GM18858 (cell line): ENCODE measurements around the gene TMLHE.
A peak's percentile ranks its signal among the peaks of the same experiment; 100 is the strongest.
"Not testable (repeated sequence)": the region's sequence is repeated elsewhere in the genome, so short reads cannot be mapped to it uniquely, and the experiment has no call there.

Experiments used
- ATAC-seq: cut with Tn5 transposase; IDR thresholded peaks from one replicate; pipeline ENCODE4 v1.9.1; 2021; ENCODE audit not compliant: unreplicated experiment

Gene TMLHE, protein sequence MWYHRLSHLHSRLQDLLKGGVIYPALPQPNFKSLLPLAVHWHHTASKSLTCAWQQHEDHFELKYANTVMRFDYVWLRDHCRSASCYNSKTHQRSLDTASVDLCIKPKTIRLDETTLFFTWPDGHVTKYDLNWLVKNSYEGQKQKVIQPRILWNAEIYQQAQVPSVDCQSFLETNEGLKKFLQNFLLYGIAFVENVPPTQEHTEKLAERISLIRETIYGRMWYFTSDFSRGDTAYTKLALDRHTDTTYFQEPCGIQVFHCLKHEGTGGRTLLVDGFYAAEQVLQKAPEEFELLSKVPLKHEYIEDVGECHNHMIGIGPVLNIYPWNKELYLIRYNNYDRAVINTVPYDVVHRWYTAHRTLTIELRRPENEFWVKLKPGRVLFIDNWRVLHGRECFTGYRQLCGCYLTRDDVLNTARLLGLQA

GRCh38 chrX:155612312-155613224 is at the start of gene TMLHE, which contains the start of gene SPRY3:
TSS of gene TMLHE (minus strand) at chrX:155612952. CDS start at chrX:155545276, 67,676 bp downstream.
TSS of gene SPRY3 (plus strand) at chrX:155612586.
- peak; percentile 64 for ATAC-seq

GRCh38 chrX:155662282-155662681 is 49.5 kb upstream of the TMLHE start:
- no peak for ATAC-seq

GRCh38 chrX:155645180-155645579 is 32.4 kb upstream of the TMLHE start:
- ATAC-seq = no peak

GRCh38 chrX:155643240-155643639 is 30.5 kb upstream of the TMLHE start:
- ATAC-seq = no peak

GRCh38 chrX:155641371-155641770 is 28.6 kb upstream of the TMLHE start:
- not testable (repeated sequence) for ATAC-seq

DNA sequence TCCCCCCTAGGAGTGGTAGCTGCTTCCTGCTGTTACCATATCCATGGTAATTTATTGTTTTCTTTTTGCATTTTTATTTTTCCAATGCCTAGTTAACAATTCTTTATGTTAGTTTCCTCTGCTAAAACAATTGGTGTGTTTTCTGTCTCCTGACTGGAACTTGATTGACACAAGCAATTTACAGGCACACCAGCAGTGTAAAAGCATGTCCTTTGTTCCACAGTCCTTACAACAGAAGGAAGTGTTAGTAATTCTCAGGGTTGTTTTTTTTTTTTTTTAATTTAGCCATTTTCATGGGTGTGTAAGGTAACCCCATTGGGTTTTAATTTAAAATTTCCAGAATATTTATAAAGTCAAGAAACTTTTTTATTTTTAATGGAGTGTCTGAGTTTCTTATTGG is 25.0 kb upstream of the TMLHE start:
- ATAC-seq = no peak

- not testable (repeated sequence) for ATAC-seq
These were observed 22.3 kb upstream of the TMLHE start for GRCh38 chrX:155635019-155635418.

DNA sequence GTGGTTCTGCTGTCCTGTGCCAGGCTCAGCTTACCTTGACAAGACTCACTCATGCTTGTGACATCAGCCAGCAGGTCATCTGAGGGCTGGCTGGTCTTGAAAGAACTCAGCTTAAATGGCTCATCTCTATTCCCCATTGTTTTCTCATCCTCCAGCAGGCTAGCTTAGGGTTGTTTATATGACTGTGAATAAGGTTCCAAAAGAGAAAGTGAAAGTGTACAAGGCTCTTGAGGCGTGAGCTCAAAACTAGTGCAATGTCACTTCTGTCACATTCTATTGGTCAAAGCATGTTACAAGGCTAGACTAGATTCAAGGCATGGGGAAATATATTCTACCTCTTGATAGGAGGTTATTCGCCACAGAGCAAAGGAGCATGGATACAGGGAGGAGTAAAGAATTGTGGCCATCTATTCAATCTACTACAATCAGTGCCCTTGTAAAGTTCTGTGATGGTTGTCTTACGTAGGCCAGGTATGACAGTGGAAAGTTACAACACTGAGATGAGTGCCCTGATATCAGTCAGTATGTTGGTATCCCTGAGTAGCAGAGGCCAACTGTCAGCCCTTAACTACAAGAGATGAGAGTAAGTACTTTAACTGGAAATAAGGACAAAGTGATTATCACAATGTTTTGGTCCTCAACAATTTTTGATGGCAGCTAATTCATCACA is 19.8 kb upstream of the TMLHE start:
- ATAC-seq = peak; percentile 78

GRCh38 chrX:155620110-155620509 is 7.4 kb upstream of the TMLHE start:
- not testable (repeated sequence) for ATAC-seq

DNA sequence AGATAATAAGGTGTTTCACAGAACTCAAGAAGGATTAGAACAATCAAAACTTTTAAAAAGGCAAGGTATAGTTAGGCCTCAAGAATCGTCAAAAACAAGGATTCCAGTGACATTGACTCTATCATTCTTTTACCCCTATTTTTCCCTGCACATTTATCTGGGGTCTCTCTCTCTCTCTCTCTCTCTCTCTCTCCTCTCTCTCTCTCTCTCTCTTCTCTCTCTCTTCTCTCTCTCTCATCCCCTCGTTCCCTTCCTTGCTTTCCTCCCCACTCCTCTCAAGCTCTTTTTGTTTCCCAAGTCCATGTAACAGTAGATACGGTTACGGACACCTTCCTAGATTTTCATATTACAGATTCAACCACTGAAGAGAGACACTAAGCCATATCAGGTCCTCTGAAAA is 3.2 kb upstream of the TMLHE start:
- ATAC-seq = no peak

DNA sequence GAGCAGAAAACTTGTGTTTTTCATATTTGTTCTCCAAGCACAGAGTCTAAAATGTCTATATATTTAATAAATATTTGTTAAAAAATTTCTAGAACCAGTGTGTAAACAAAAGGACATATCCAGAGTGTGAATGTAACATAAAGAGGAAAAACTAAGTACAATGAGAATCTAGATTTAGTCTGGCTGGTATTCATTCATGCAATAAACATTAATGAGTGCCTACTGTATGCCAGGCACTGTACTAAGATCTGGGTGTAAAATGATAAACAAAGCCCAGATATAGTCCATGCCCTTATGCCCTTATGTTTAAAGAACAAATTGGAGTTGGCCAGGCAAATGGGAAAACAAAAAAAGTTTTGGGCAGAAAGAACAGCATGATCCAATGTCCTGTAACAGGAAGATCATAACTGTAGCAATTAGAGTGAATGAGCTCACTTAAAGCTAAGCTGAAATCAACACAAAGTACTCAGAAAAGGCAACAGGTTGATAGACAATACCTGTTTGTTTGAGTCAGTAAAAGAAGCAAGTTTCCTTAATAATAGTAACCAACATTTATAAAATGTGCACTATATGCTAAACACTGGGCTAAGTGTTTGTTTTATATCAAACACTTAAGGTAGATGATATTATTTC is 1.3 kb upstream of the TMLHE start:
- no peak for ATAC-seq

GRCh38 chrX:155611302-155611701 is 1.4 kb downstream of the TMLHE start:
- no peak for ATAC-seq

DNA sequence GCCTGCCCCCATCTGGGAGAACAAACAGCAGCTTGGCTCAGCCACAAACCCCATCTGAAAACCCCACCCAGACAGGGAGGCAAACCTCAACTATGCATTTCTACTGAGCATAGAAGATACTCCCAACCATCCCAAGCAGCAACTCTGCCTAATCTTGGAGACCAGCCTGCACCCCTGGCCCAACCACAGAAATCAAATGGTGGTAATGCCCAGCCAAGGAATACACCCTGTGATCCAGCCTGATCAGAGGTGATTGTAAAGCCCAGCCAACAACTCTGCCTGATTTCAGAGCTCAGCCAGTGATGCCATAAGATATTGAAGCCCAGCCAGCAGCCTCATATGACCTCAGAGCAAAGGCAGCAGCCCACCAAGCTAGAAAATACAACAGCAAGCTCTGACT is 19.8 kb downstream of the TMLHE start:
- no peak for ATAC-seq

- no peak for ATAC-seq
These were observed 20.4 kb downstream of the TMLHE start for GRCh38 chrX:155592331-155592730.

DNA sequence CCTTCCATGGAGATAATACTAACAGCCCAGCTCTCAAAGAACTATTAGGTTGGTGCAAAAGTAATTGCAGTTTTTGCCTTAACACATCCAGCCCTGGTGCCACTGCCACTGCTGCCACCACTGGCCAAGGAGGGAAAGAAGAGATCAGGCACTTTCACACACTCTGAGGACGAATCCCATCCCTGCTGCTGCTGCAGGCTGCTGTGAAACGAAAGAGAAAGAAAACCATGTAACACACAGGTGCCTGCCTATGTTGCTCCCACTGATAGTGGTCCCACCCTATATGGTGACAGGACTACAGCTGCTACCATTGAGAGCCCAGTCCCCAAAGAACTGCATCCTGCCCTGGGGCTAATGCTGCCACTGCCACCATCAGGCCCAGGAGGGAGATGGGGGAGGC is 35.1 kb downstream of the TMLHE start:
- no peak for ATAC-seq

DNA sequence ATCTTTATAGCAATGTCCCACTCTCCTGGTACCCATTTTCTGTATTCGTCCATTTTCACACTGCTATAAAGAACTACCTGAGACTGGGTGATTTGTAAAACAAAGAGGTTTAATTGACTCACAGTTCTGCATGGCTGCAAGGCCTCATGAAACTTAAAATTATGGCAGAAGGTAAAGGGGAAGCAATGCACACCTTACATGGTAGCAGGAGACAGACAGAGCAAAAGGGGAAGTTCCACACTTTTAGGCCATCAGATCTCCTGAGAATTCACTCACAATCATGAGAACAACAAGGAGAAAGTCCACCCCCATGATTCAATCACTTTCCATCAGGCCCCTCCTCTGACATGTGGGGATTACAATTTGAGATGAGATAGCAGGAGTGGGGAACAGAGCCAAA is 49.7 kb downstream of the TMLHE start:
- ATAC-seq = no peak

GRCh38 chrX:155544881-155545280 is 67.9 kb downstream of the TMLHE start:
- no peak for ATAC-seq

DNA sequence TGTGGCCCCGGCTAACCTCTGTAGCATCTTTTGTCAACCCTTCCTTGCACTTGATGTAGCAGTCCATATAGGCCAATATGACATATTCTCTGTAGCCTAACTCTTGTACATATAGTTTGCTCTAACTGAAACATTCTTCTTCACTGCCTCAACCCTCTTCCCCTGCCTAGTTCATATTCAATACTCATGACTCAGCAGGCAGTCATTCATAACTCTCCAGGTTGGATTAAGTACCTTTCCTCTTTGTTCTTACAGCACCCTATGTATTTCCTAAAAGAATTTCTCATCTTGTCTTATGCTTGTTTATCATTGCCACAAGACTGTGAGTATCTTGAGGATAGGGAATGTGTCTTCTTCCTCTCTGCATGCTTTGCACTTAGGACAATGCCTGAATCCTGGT is 76.9 kb downstream of the TMLHE start:
- ATAC-seq = no peak

DNA sequence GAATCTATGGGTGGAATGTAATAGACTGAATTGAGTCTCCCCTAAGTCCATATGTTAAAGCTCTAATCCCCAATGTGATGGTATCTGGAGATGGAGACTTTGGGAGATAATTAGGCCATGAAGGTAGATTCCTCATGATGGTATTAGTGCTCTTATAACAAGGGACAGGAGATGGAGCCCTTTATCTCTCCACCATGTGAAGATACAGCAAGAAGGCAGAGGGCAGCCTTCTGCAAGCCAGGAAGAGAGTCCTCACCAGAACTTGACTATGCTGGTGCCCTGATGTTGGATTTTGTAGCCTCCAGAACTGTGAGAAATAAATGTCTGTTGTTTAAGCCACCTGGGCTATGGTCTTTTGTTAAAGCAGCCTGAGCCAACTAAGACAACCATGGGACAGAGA is 78.0 kb downstream of the TMLHE start:
- ATAC-seq = no peak

DNA sequence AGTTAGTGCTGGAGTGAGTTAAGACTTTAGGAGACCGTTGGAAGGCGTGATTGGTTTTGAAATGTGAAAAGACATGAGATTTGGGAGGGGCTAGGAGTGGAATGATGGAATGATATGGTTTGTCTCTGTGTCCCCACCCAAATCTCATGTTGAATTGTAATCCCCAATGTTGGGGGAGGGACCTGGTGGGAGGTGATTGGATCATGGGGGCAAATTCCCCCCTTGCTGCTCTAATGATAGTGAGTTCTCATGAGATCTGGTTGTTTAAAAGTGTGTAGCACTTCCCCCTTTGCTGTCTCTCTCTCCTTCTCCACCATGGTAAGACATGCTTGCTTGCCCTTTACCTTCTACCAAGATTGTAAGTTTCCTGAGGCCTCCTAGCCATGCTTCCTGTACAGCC is 85.7 kb downstream of the TMLHE start:
- ATAC-seq = not testable (repeated sequence)

DNA sequence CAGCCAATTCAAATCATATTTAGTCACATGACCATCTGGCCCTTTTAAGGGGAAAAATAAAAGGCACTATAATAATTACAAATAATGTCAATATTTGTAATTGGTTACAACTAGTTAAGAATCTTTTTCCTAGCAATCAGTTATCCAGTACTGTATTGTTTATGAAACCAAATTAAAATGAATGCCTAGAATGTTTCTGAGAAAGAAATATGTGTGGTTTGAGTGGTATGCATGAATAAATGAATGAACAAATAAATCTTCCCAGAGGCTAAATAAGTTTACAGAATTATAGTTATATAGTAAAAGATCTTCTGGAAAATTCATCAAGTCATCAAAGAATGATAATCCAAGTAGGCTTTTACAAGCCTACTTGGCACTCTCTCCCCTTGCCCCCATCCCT is 98.5 kb downstream of the TMLHE start:
- no peak for ATAC-seq
